K562 (cell line): ENCODE results near the gene CRTC3. TPM values are rescaled to one million over a fixed set of nuclear protein-coding genes. Genes with fewer than 3 reads are reported as not detected.

ENCODE experiments used
- ADNP ChIP-seq: fragments of 200-800 bp; sonication (Bioruptor generic); IDR thresholded peaks from 2 replicates; pipeline ENCODE4 v1.6.1; 2016; ENCODE audit warnings: missing genetic modification characterization, missing compliant biosample characterization
- ATF2 ChIP-seq: sonication (generic); formaldehyde crosslinking; IDR thresholded peaks from 2 replicates; pipeline ENCODE4 v1.8.1; 2022; ENCODE audit warnings: missing genetic modification reagents
- BRF2 ChIP-seq: IDR thresholded peaks from 3 replicates; pipeline ENCODE4 v1.6.1; 2011; ENCODE audit warnings: borderline replicate concordance, mild to moderate bottlenecking; ENCODE audit not compliant: insufficient read length, insufficient read depth
- CHD1 ChIP-seq: fragments of 200-600 bp; sonication (generic); IDR thresholded peaks from one replicate; pipeline ENCODE4 v1.6.1; 2012; ENCODE audit warnings: mild to moderate bottlenecking, moderate library complexity, low read length, inconsistent platforms
- DPF2 ChIP-seq: fragments of 450-650 bp; IDR thresholded peaks from 2 replicates; pipeline ENCODE4 v1.6.1; 2016
- HSF4 ChIP-seq: fragments of 250-450 bp; sonication (Bioruptor Pico); IDR thresholded peaks from 2 replicates; pipeline ENCODE4 v2.1.2; 2022; ENCODE audit warnings: mild to moderate bottlenecking, moderate library complexity, borderline replicate concordance
- MBD2 ChIP-seq: sonication (generic); IDR thresholded peaks from 2 replicates; pipeline ENCODE4 v1.6.1; 2016; ENCODE audit warnings: low read depth, borderline replicate concordance
- NFIX ChIP-seq: fragments of 250-450 bp; sonication (Bioruptor Pico); IDR thresholded peaks from 2 replicates; pipeline ENCODE4 v1.4.0; 2020; ENCODE audit warnings: low read depth, mild to moderate bottlenecking, moderate library complexity
- NR2C2 ChIP-seq, 2 experiments: fragments of 200-800 bp in 1 of 2; sonication (Bioruptor generic) in 1 of 2; sonication (generic) in 1 of 2; formaldehyde crosslinking in 1 of 2; IDR thresholded peaks; 2 replicates each; pipeline versions ENCODE4 v1.6.1 to v1.8.0; 2016 to 2022; ENCODE audit warnings: mild to moderate bottlenecking in 1 of 2, missing compliant biosample characterization in 1 of 2, missing genetic modification characterization in 1 of 2, missing genetic modification reagents in 1 of 2
- NRF1 ChIP-seq, 2 experiments: fragments of 450-650 bp; IDR thresholded peaks in 1 of 2; conservative IDR thresholded peaks in 1 of 2; 2 replicates each; pipeline ENCODE4 v1.6.1; 2014; ENCODE audit warnings: mild to moderate bottlenecking in 2 of 2
- PHF8 ChIP-seq: fragments of 200-600 bp; sonication (generic); IDR thresholded peaks from 2 replicates; pipeline ENCODE4 v1.6.1; 2012; ENCODE audit warnings: mixed run types, mild to moderate bottlenecking, inconsistent platforms, low read length, moderate library complexity, borderline replicate concordance
- POLR2G ChIP-seq: fragments of 200-400 bp; formaldehyde crosslinking; IDR thresholded peaks from 2 replicates; pipeline ENCODE4 v1.6.1; 2017; ENCODE audit warnings: low read depth, mild to moderate bottlenecking, antibody characterized with exemption, low read length, moderate library complexity
- PURB ChIP-seq: sonication (generic); formaldehyde crosslinking; IDR thresholded peaks from 2 replicates; pipeline ENCODE4 v1.9.0; 2021; ENCODE audit warnings: low read depth, mild to moderate bottlenecking, missing genetic modification reagents
- RBFOX2 ChIP-seq: fragments of 200-400 bp; formaldehyde crosslinking; IDR thresholded peaks from 2 replicates; pipeline ENCODE4 v1.6.1; 2017; ENCODE audit warnings: low read depth, mild to moderate bottlenecking, low read length, moderate library complexity
- SAFB2 ChIP-seq: fragments of 200-400 bp; formaldehyde crosslinking; IDR thresholded peaks from 2 replicates; pipeline ENCODE4 v1.6.1; 2018; ENCODE audit warnings: borderline replicate concordance, low read length, low read depth, moderate library complexity; ENCODE audit not compliant: severe bottlenecking
- TAF7 ChIP-seq: fragments of 450-650 bp; IDR thresholded peaks from 2 replicates; pipeline ENCODE4 v1.6.1; 2016; ENCODE audit warnings: missing genetic modification characterization, missing compliant biosample characterization
- ZNF140 ChIP-seq: fragments of 250-450 bp; sonication (Bioruptor Pico); IDR thresholded peaks from 2 replicates; pipeline ENCODE4 v1.8.0; 2021; ENCODE audit warnings: moderate library complexity, mild to moderate bottlenecking, inconsistent platforms
- ZNF77 ChIP-seq: fragments of 250-450 bp; sonication (Bioruptor Pico); IDR thresholded peaks from 2 replicates; pipeline ENCODE4 v1.5.0; 2020
- polyA plus RNA-seq, 8 experiments: library from polyadenylated mRNA; depleted of rRNA in 4 of 8; stranded (reverse) in 5 of 8; unstranded in 3 of 8; fragments of >200 nt; fragmentation: Nextera tagmentation in 2 of 8; fragmentation: Illumina TruSeq in 1 of 8; extraction: Ambion mirVana in 2 of 8; extraction: Trizol in 1 of 8; gene quantifications; 2 replicates each; pipeline versions ENCODE4 v1.2.1 to v1.2.3, GENCODE V29; 2011 to 2014; ENCODE audit warnings: inconsistent platforms in 1 of 8, missing spikeins in 1 of 8
- total RNA-seq, 7 experiments: library from RNA; depleted of rRNA in 6 of 7; stranded (reverse); fragments of >200 nt in 6 of 7; fragmentation: Illumina TruSeq in 2 of 7; extraction: Trizol in 2 of 7; gene quantifications; 2 replicates each; pipeline versions ENCODE4 v1.2.1 to v1.2.3, GENCODE V29; 2011 to 2021; ENCODE audit warnings: low replicate concordance in 1 of 7
- TF ChIP-seq, protein P1 (sequence below): fragments of 450-650 bp; IDR thresholded peaks from 2 replicates; pipeline ENCODE4 v1.6.1; 2014; ENCODE audit warnings: low read depth, mild to moderate bottlenecking, moderate library complexity, borderline replicate concordance
- TF ChIP-seq, protein P2 (sequence below): sonication (generic); formaldehyde crosslinking; IDR thresholded peaks from 2 replicates; pipeline ENCODE4 v1.5.0; 2020; ENCODE audit warnings: missing genetic modification reagents
- TF ChIP-seq, protein P3 (sequence below): fragments of 450-650 bp; formaldehyde crosslinking; IDR thresholded peaks from 2 replicates; pipeline ENCODE4 v1.4.0; 2020; ENCODE audit warnings: mild to moderate bottlenecking, moderate library complexity

Gene CRTC3
- total and polyA plus RNA-seq, 9 of the 15 experiments (the other 6 are each of a cell fraction or from before 2014, with no cell fraction given): 1.2 to 19.0 (median 11.6) TPM

- TF ChIP-seq HSF4 (no peak), NFIX (CRISPR knock-in tag) (no peak), NRF1 (conservative IDR thresholded peaks at IDR 0.05 in 1 of 2, IDR thresholded peaks at IDR 0.05 in 1 of 2) (no peak; a peak in 1 of 4 replicates), CHD1 (no peak), TAF7 (tag) (0 out of 2 replicates have a peak, but pooled peaks have one; percentile 39), ATF2 (no peak), ZNF140 (CRISPR knock-in tag) (no peak), PHF8 (no peak), RBFOX2 (peak; percentile 20; the same call in 1 of the 2 replicates), ZNF77 (CRISPR knock-in tag) (no peak), NR2C2 (CRISPR knock-in tag; IDR thresholded peaks at IDR 0.05) (no peak), NR2C2 (tag; IDR thresholded peaks at IDR 0.05) (peak; percentile 69), SAFB2 (no peak), PURB (CRISPR knock-in tag) (no peak), MBD2 (no peak), DPF2 (peak; percentile 84), POLR2G (no peak), BRF2 (no peak), ADNP (tag) (0 out of 2 replicates have a peak, but pooled peaks have one; percentile 62)
- TF ChIP-seq, protein P1, sequence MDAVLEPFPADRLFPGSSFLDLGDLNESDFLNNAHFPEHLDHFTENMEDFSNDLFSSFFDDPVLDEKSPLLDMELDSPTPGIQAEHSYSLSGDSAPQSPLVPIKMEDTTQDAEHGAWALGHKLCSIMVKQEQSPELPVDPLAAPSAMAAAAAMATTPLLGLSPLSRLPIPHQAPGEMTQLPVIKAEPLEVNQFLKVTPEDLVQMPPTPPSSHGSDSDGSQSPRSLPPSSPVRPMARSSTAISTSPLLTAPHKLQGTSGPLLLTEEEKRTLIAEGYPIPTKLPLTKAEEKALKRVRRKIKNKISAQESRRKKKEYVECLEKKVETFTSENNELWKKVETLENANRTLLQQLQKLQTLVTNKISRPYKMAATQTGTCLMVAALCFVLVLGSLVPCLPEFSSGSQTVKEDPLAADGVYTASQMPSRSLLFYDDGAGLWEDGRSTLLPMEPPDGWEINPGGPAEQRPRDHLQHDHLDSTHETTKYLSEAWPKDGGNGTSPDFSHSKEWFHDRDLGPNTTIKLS: no peak
- TF ChIP-seq, protein P2, sequence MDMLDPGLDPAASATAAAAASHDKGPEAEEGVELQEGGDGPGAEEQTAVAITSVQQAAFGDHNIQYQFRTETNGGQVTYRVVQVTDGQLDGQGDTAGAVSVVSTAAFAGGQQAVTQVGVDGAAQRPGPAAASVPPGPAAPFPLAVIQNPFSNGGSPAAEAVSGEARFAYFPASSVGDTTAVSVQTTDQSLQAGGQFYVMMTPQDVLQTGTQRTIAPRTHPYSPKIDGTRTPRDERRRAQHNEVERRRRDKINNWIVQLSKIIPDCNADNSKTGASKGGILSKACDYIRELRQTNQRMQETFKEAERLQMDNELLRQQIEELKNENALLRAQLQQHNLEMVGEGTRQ (CRISPR knock-in tag): no peak
- TF ChIP-seq, protein P3, sequence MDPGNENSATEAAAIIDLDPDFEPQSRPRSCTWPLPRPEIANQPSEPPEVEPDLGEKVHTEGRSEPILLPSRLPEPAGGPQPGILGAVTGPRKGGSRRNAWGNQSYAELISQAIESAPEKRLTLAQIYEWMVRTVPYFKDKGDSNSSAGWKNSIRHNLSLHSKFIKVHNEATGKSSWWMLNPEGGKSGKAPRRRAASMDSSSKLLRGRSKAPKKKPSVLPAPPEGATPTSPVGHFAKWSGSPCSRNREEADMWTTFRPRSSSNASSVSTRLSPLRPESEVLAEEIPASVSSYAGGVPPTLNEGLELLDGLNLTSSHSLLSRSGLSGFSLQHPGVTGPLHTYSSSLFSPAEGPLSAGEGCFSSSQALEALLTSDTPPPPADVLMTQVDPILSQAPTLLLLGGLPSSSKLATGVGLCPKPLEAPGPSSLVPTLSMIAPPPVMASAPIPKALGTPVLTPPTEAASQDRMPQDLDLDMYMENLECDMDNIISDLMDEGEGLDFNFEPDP (CRISPR knock-in tag): no peak
Measured at GRCh38 chr15:90650117-90650955, 120.6 kb downstream of the CRTC3 start (continued).
